ENCODE data around the gene ANKRD39.

DNA sequence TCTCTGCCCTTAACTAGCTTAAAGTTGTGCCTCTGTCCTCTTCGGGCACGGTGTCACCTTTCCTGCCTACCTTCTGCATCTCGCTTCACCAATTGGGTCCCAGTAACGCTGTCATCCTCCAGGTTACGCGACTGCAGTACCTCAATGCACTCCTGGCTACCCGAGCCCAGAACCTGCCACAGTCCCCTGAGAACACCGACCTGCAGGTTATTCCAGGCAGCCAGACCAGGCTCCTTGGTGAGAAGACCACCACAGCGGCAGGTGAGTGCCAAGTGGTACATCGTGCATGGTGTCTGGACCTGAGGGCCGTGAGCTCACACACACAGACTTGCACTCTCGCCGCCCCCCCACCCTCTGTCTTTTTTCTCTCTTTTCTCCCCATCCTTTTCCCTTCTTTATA is 28.9 kb downstream of the ANKRD39 start:
- TF ChIP-seq TAF1 (IDR thresholded peaks at IDR 0.05; ENCODE audit: low read depth), result no peak
- TF ChIP-seq, protein P1, sequence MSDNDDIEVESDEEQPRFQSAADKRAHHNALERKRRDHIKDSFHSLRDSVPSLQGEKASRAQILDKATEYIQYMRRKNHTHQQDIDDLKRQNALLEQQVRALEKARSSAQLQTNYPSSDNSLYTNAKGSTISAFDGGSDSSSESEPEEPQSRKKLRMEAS (IDR thresholded peaks at IDR 0.05), result no peak
